Stomach (tissue), 9 donors: ENCODE data around the gene CHI3L1. TPM values are rescaled to one million over a fixed set of nuclear protein-coding genes. Genes with fewer than 3 reads are reported as not detected.

Source experiments
- DNase-seq, 2 donors: peaks; one replicate each; pipeline versions ENCODE4 v3.0.0 to v3.0.0-alpha.2; 2013 to 2019
- H3K27ac ChIP-seq, 5 donors: fragments of 200-600 bp in 4 of 5; sonication (generic) in 4 of 5; one replicate each; pipeline ENCODE4 v1.5.1; 2013 to 2019; ENCODE audit warnings: mild to moderate bottlenecking in 1 of 5, moderate library complexity in 1 of 5
- H3K27me3 ChIP-seq, 3 donors: fragments of 200-600 bp; sonication (generic); one replicate each; pipeline ENCODE4 v1.5.1; 2017 to 2019; ENCODE audit warnings: mixed run types in 1 of 3
- H3K36me3 ChIP-seq, 4 donors: fragments of 200-600 bp; sonication (generic); 1 replicate in 3 of 4; 2 replicates in 1 of 4; pipeline ENCODE4 v1.5.1; 2016 to 2019
- H3K4me1 ChIP-seq, 4 donors: fragments of 200-600 bp; sonication (generic); one replicate each; pipeline ENCODE4 v1.5.1; 2016 to 2019
- H3K4me3 ChIP-seq, 4 donors: fragments of 200-600 bp; sonication (generic) in 3 of 4; one replicate each; pipeline ENCODE4 v1.5.1; 2016 to 2019; ENCODE audit warnings: mild to moderate bottlenecking in 1 of 4
- H3K9me3 ChIP-seq, 4 donors: fragments of 200-600 bp; sonication (generic); one replicate each; pipeline ENCODE4 v1.5.1; 2016 to 2019
- EP300 ChIP-seq: sonication (generic); formaldehyde crosslinking; IDR thresholded peaks from one replicate; pipeline ENCODE4 v1.6.1; 2017; ENCODE audit warnings: antibody characterized with exemption
- POLR2A ChIP-seq, 4 donors: fragments of 450-650 bp; IDR thresholded peaks; one replicate each; pipeline ENCODE4 v1.6.1; 2016; ENCODE audit warnings: antibody characterized with exemption in 4 of 4, control low read depth in 2 of 4, mild to moderate bottlenecking in 1 of 4, moderate library complexity in 1 of 4
- POLR2AphosphoS5 ChIP-seq, 3 donors: sonication (generic); formaldehyde crosslinking; IDR thresholded peaks; one replicate each; pipeline ENCODE4 v1.6.1; 2016; ENCODE audit warnings: antibody characterized with exemption in 3 of 3
- WGBS, 5 donors: extraction: QIAGEN DNeasy Blood & Tissue Kit in 3 of 5; methylation state at CpG; one replicate each; pipeline versions ENCODE4 v1.1.5 to v1.1.7; 2013 to 2018; 5-methylcytosine and 5-hydroxymethylcytosine counted together
- intact Hi-C: fragments of 100-400 bp; cut with DNase I; formaldehyde crosslinking; loops from one replicate; pipeline ENCODE4 v1.15.1; 2023; ENCODE audit warnings: low total_unique reads
- polyA plus RNA-seq, 3 donors: library from polyadenylated mRNA; stranded (reverse); fragments of 200-250 nt; gene quantifications; one replicate each; pipeline ENCODE4 v1.2.3, GENCODE V29; 2013
- total RNA-seq, 5 donors: library from RNA; depleted of rRNA; stranded (reverse); fragments of >200 nt; gene quantifications; one replicate each; pipeline versions ENCODE4 v1.1.0 to v1.2.3, GENCODE V29; 2014 to 2016
- TF ChIP-seq, protein P1 (sequence below), 7 experiments: fragments of 450-650 bp in 4 of 7; fragments of 200-600 bp in 3 of 7; sonication (generic) in 3 of 7; IDR thresholded peaks; one replicate each; pipeline ENCODE4 v1.5.1; 2016 to 2019; ENCODE audit warnings: antibody characterized with exemption in 7 of 7, control low read depth in 2 of 7, mild to moderate bottlenecking in 1 of 7
- donor health status: healthy with polysubstance abuse.
- donor health status: Bipolar disorder and iron deficiency.
- donor health status: healthy.

CHI3L1 gene
- total and polyA plus RNA-seq, 8 donors: 1.1 to 28.1 (median 3.9) TPM; not detected in 3

DNA sequence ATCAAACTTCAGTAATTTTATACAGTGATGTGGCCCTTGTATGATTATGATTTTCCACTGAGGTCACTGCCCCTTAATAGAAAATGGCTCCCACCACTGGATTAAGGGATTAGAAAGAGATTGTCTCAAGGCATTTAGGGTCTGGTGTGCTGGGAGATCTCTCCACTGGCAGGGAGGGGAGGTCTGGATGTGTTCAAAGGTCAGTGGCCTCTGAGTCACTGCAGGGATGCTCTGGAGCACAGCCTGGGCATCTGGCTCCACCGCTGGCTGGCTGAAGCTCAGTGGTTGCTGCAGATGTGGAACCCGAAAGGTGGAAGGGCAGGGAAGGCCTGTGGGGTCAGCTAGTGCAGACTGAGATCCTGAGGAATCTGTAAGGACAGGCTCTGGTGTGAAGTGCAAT is 18.3 kb upstream of the CHI3L1 start:
- Histone ChIP-seq H3K36me3 (no peaks in the 10 kb centered on the region), H3K9me3 (no peaks in the 10 kb centered on the region), H3K27me3 (peaks cover 0 to 15% (median 0%) of the 10 kb centered on the region in 3 donors), H3K4me3 (no peak overlapping the region), H3K27ac (peak overlapping the region in 1 of 5 donors; percentile 84), H3K4me1 (peaks cover 0 to 25% (median 10%) of the 10 kb centered on the region in 4 donors)
- 75 to 89% (median 77%) methylated on average over 2 of the region's 2 CpGs for WGBS, 5 donors
- TF ChIP-seq EP300 (no peak), POLR2AphosphoS5 (IDR thresholded peaks at IDR 0.05) (no peak), POLR2A (IDR thresholded peaks at IDR 0.05) (no peak)
- TF ChIP-seq, protein P1, sequence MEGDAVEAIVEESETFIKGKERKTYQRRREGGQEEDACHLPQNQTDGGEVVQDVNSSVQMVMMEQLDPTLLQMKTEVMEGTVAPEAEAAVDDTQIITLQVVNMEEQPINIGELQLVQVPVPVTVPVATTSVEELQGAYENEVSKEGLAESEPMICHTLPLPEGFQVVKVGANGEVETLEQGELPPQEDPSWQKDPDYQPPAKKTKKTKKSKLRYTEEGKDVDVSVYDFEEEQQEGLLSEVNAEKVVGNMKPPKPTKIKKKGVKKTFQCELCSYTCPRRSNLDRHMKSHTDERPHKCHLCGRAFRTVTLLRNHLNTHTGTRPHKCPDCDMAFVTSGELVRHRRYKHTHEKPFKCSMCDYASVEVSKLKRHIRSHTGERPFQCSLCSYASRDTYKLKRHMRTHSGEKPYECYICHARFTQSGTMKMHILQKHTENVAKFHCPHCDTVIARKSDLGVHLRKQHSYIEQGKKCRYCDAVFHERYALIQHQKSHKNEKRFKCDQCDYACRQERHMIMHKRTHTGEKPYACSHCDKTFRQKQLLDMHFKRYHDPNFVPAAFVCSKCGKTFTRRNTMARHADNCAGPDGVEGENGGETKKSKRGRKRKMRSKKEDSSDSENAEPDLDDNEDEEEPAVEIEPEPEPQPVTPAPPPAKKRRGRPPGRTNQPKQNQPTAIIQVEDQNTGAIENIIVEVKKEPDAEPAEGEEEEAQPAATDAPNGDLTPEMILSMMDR (IDR thresholded peaks at IDR 0.05): no peak
- DNase-seq: no peak
- intact Hi-C loops: no loop called here

DNA sequence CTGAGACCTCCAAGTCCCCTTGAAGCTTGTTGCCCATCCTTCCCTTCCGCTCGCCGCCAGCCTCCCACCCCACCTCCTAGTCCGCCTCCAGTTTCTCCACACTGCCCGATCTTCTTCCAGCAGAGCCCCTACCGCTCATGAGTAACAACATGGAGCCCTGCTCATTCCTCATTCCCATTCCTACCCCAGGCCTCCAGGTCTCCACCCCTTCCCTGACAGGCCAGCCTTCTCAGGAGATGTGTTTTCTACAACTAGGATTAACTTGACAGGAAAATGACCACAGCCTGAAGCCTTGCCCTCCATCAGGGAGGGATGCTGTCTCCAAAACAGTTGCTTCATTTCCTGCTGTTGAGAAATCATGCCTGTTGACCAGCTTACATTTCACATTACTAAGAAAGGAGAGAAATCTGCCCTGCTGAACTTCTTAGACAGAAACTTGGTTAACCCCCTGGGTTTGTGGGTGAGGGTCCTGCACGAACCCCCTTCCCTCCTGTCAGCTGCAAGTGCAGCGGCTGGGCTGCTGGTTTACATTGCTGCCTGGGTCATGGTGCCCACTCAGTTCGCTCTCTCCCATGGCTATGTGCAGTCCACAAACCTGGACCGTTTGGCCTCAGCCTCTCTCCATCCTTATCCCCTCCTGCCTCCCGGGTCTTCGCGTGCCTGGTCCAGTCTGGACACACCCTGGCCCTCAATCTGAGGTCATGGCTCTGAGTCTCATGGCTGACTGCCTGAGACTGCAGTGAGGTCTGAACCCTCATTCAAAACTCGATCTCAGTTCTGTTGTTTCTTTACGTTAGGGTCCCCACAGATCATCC is 16.1 kb upstream of the CHI3L1 start:
- intact Hi-C loops: no loop called here

GRCh38 chr1:203201516-203202205 is 15.2 kb upstream of the CHI3L1 start:
- TF ChIP-seq POLR2AphosphoS5 (IDR thresholded peaks at IDR 0.05) (no peak), EP300 (no peak), POLR2A (IDR thresholded peaks at IDR 0.05) (no peak)
- TF ChIP-seq, protein P1 (IDR thresholded peaks at IDR 0.05): no peak

More for the DNA sequence above, 16.1 kb upstream of the CHI3L1 start:
- WGBS, 5 donors: 64 to 83% (median 73%) methylated on average over 15 of the region's 15 CpGs
- Histone ChIP-seq H3K27me3 (peaks cover 0 to 20% (median 0%) of the 10 kb centered on the region in 3 donors), H3K36me3 (no peaks in the 10 kb centered on the region), H3K27ac (peak overlapping the region; percentile 52 to 84 (median 69)), H3K9me3 (no peaks in the 10 kb centered on the region), H3K4me1 (peaks cover 0 to 33% (median 14%) of the 10 kb centered on the region in 4 donors), H3K4me3 (no peak overlapping the region)
- DNase-seq: peak; percentile 18 to 71
- TF ChIP-seq EP300 (no peak), POLR2AphosphoS5 (IDR thresholded peaks at IDR 0.05) (peak; percentile 41 to 65 (median 61))

GRCh38 chr1:203200916-203201315 is 14.4 kb upstream of the CHI3L1 start:
- TF ChIP-seq, protein P1 (IDR thresholded peaks at IDR 0.05): no peak
- H3K27ac ChIP-seq: peak overlapping the region in 4 of 5 donors; percentile 59 to 84 (median 73)
- H3K9me3 ChIP-seq: no peaks in the 10 kb centered on the region
- peaks cover 0 to 33% (median 14%) of the 10 kb centered on the region in 4 donors for H3K4me1 ChIP-seq
- DNase-seq: peak in 1 of 2 donors; percentile 5
- 38 to 76% (median 60%) methylated on average over 1 of the region's 1 CpG for WGBS, 5 donors
- H3K4me3 ChIP-seq: no peak overlapping the region
- intact Hi-C loops: no loop called here
- peaks cover 0 to 20% (median 0%) of the 10 kb centered on the region in 3 donors for H3K27me3 ChIP-seq
- no peaks in the 10 kb centered on the region for H3K36me3 ChIP-seq

More at GRCh38 chr1:203201516-203202205, 15.2 kb upstream of the CHI3L1 start:
- WGBS, 5 donors: 75 to 91% (median 82%) methylated on average over 9 to 10 of the region's 10 CpGs
- H3K27ac ChIP-seq: peak overlapping the region; percentile 18 to 84 (median 69)
- intact Hi-C loops: no loop called here
- H3K36me3 ChIP-seq: no peaks in the 10 kb centered on the region
- H3K4me3 ChIP-seq: no peak overlapping the region
- H3K27me3 ChIP-seq: peaks cover 0 to 20% (median 0%) of the 10 kb centered on the region in 3 donors
- peaks cover 0 to 33% (median 14%) of the 10 kb centered on the region in 4 donors for H3K4me1 ChIP-seq
- no peaks in the 10 kb centered on the region for H3K9me3 ChIP-seq
- DNase-seq: peak in 1 of 2 donors; percentile 11
